GM23338 (cell line): Measurements from ENCODE around the gene SHF. TPM values are rescaled to one million over a fixed set of nuclear protein-coding genes. Genes with fewer than 3 reads are reported as not detected.

ENCODE experiments used
- ATAC-seq: fragments of 200-7000 bp; cut with Tn5 transposase; 3 replicates; pipeline ENCODE4 v1.9.1; 2020
- DNase-seq: peaks from one replicate; pipeline ENCODE4 v3.0.0-alpha.2; 2015; ENCODE audit warnings: low spot score
- H2AFZ ChIP-seq: fragments of 200-600 bp; sonication (generic); 2 replicates; pipeline ENCODE4 v1.8.0; 2016; ENCODE audit warnings: antibody characterized with exemption, mild to moderate bottlenecking, moderate library complexity
- H3F3A ChIP-seq: fragments of 200-600 bp; sonication (generic); replicated peaks from 2 replicates; pipeline ENCODE4 v1.8.0; 2017; ENCODE audit warnings: antibody characterized with exemption, mixed run types, low read depth
- H3K27ac ChIP-seq: fragments of 200-600 bp; sonication (generic); 2 replicates; pipeline ENCODE4 v1.6.1; 2016; ENCODE audit warnings: low read depth
- H3K27me3 ChIP-seq: fragments of 200-600 bp; sonication (generic); 2 replicates; pipeline ENCODE4 v1.8.0; 2016; ENCODE audit warnings: mild to moderate bottlenecking, mixed run types, moderate library complexity; ENCODE audit not compliant: insufficient read depth
- H3K36me3 ChIP-seq: fragments of 200-600 bp; sonication (generic); 2 replicates; pipeline ENCODE4 v1.8.0; 2016; ENCODE audit warnings: mild to moderate bottlenecking; ENCODE audit not compliant: insufficient read depth
- H3K4me1 ChIP-seq: fragments of 200-600 bp; sonication (generic); 2 replicates; pipeline ENCODE4 v1.8.0; 2016; ENCODE audit warnings: mild to moderate bottlenecking, moderate library complexity; ENCODE audit not compliant: insufficient read depth
- H3K4me2 ChIP-seq: fragments of 200-600 bp; sonication (generic); 2 replicates; pipeline ENCODE4 v1.7.1; 2017; ENCODE audit warnings: mixed run types
- H3K4me3 ChIP-seq: fragments of 200-600 bp; sonication (generic); 2 replicates; pipeline ENCODE4 v1.6.1; 2016; ENCODE audit warnings: mixed run types
- H3K79me2 ChIP-seq: fragments of 200-600 bp; sonication (generic); replicated peaks from 2 replicates; pipeline ENCODE4 v1.8.0; 2017; ENCODE audit warnings: mild to moderate bottlenecking; ENCODE audit not compliant: insufficient read depth
- H3K9me2 ChIP-seq: fragments of 200-600 bp; sonication (generic); 2 replicates; pipeline ENCODE4 v1.8.0; 2017; ENCODE audit not compliant: insufficient read depth
- H4K20me1 ChIP-seq: fragments of 200-600 bp; sonication (generic); replicated peaks from 2 replicates; pipeline ENCODE4 v1.8.0; 2017; ENCODE audit warnings: mild to moderate bottlenecking; ENCODE audit not compliant: insufficient read depth
- H3K27ac Mint-ChIP-seq: 2 replicates; pipeline ENCODE4 v1.8.0; 2020; ENCODE audit warnings: inconsistent platforms, mild to moderate bottlenecking, moderate library complexity, mixed read lengths
- H3K27me3 Mint-ChIP-seq: 3 replicates; pipeline ENCODE4 v1.8.0; 2022; ENCODE audit warnings: low read depth, mild to moderate bottlenecking, moderate library complexity, mixed read lengths, inconsistent platforms; ENCODE audit not compliant: insufficient read depth, poor library complexity
- H3K36me3 Mint-ChIP-seq: 3 replicates; pipeline ENCODE4 v1.8.0; 2021; ENCODE audit warnings: low read depth, mild to moderate bottlenecking, inconsistent platforms, moderate library complexity, mixed read lengths
- H3K4me1 Mint-ChIP-seq: 3 replicates; pipeline ENCODE4 v1.8.0; 2020; ENCODE audit warnings: mild to moderate bottlenecking, inconsistent platforms, mixed read lengths
- H3K4me3 Mint-ChIP-seq: 3 replicates; pipeline ENCODE4 v1.8.0; 2021; ENCODE audit warnings: moderate library complexity, mild to moderate bottlenecking, inconsistent platforms, mixed read lengths
- H3K9me3 Mint-ChIP-seq: 3 replicates; pipeline ENCODE4 v1.8.0; 2020; ENCODE audit warnings: moderate library complexity, mild to moderate bottlenecking, inconsistent platforms, mixed read lengths
- CTCF ChIP-seq, 2 experiments: fragments of 200-600 bp in 1 of 2; sonication (generic) in 1 of 2; conservative IDR thresholded peaks; 2 replicates each; pipeline versions ENCODE4 v1.5.1 to v1.6.1; 2016 to 2017; ENCODE audit warnings: antibody characterized with exemption in 2 of 2, low read depth in 2 of 2, mild to moderate bottlenecking in 2 of 2, moderate library complexity in 1 of 2
- ETS1 ChIP-seq: IDR thresholded peaks from 2 replicates; pipeline ENCODE4 v1.6.1; 2016; ENCODE audit warnings: antibody characterized with exemption
- EZH2phosphoT487 ChIP-seq: fragments of 200-600 bp; sonication (generic); IDR thresholded peaks from one replicate; pipeline ENCODE4 v1.8.1; 2018; ENCODE audit warnings: antibody characterized with exemption; ENCODE audit not compliant: unreplicated experiment
- JUNB ChIP-seq: IDR thresholded peaks from one replicate; pipeline ENCODE4 v1.6.1; 2016; ENCODE audit warnings: antibody characterized with exemption; ENCODE audit not compliant: unreplicated experiment
- POLR2AphosphoS5 ChIP-seq: IDR thresholded peaks from 2 replicates; pipeline ENCODE4 v1.6.1; 2016; ENCODE audit warnings: antibody characterized with exemption, low read depth
- REST ChIP-seq: IDR thresholded peaks from one replicate; pipeline ENCODE4 v1.6.1; 2018; ENCODE audit warnings: antibody characterized with exemption; ENCODE audit not compliant: unreplicated experiment
- ZNF114 ChIP-seq: fragments of 250-450 bp; sonication (Bioruptor Pico); IDR thresholded peaks from 2 replicates; pipeline ENCODE4 v1.5.0; 2020; ENCODE audit warnings: mild to moderate bottlenecking, moderate library complexity
- ZNF331 ChIP-seq: fragments of 250-450 bp; sonication (Bioruptor Pico); IDR thresholded peaks from 2 replicates; pipeline ENCODE4 v1.5.0; 2020; ENCODE audit warnings: low read depth, mild to moderate bottlenecking, moderate library complexity
- polyA plus RNA-seq: library from polyadenylated mRNA; unstranded; fragments of >200 nt; fragmentation: Nextera tagmentation; extraction: Ambion mirVana; gene quantifications from 2 replicates; pipeline ENCODE4 v1.2.1, GENCODE V29; 2016
- total RNA-seq: library from RNA; depleted of rRNA; stranded (reverse); fragments of >200 nt; shearing (Covaris generic); gene quantifications from 2 replicates; pipeline ENCODE4 v1.2.3, GENCODE V29; 2014

SHF gene
- total and polyA plus RNA-seq, 2 experiments from 2014 or later, result 5.8 to 15.6 TPM

- peak; percentile 73 to 76 for TF ChIP-seq CTCF (conservative IDR thresholded peaks at IDR 0.05; ENCODE audit: low read depth in 2 of 2)
- TF ChIP-seq REST, result no peak
- 0 out of 2 replicates have a peak, but pooled peaks have one; percentile 23 for TF ChIP-seq ETS1
These were observed 10.8 kb upstream of the SHF start (continued) for GRCh38 chr15:45198337-45199135.

GRCh38 chr15:45197512-45197911, 9.7 kb upstream of the SHF start:
- peak overlapping the region; percentile 48 for H3K4me2 ChIP-seq
- no peak for DNase-seq
- peak overlapping the region; percentile 96 for H3K4me3 ChIP-seq
- H3K27me3 ChIP-seq, result no peaks in the 10 kb centered on the region; the same call in 1 of the 2 replicates
- H3K79me2 ChIP-seq, result no peaks in the 10 kb centered on the region
- H3K4me1 ChIP-seq, result no peaks in the 10 kb centered on the region
- ATAC-seq, result no peak
- H3K36me3 ChIP-seq, result no peaks in the 10 kb centered on the region
- H3K27me3 Mint-ChIP-seq, result peaks cover 17% of the 10 kb centered on the region
- H3K4me3 Mint-ChIP-seq, result no peak overlapping the region; the same call in 2 of the 3 replicates
- H3K36me3 Mint-ChIP-seq, result no peaks in the 10 kb centered on the region
- H3K4me1 Mint-ChIP-seq, result peaks cover 8% of the 10 kb centered on the region
- no peaks in the 10 kb centered on the region for H4K20me1 ChIP-seq
- H3K9me3 Mint-ChIP-seq, result no peaks in the 10 kb centered on the region
- no peak overlapping the region for H3K27ac ChIP-seq
- no peak overlapping the region; the same call in 1 of the 2 replicates for H3K27ac Mint-ChIP-seq
- H2AFZ ChIP-seq, result peak overlapping the region; percentile 48; the same call in 1 of the 2 replicates
- no peaks in the 10 kb centered on the region for H3F3A ChIP-seq
- no peaks in the 10 kb centered on the region for H3K9me2 ChIP-seq
- TF ChIP-seq EZH2phosphoT487, result no peak
- TF ChIP-seq ZNF331 (CRISPR knock-in tag), result no peak
- no peak for TF ChIP-seq REST
- no peak for TF ChIP-seq ZNF114 (CRISPR knock-in tag)
- no peak for TF ChIP-seq POLR2AphosphoS5
- TF ChIP-seq JUNB, result no peak
